ENCODE data around the gene PREX1. TPM values are rescaled to one million over a fixed set of nuclear protein-coding genes. Genes with fewer than 3 reads are reported as not detected.
A peak's percentile ranks its signal among the peaks of the same experiment; 100 is the strongest.

PREX1 gene
- total and polyA plus RNA-seq, 8 donors = 1.5 to 13.2 (median 6.3) TPM

- Histone ChIP-seq H3K36me3 (no peaks in the 10 kb centered on the region), H3K4me3 (no peak overlapping the region), H3K4me1 (no peaks in the 10 kb centered on the region), H3K27me3 (no peaks in the 10 kb centered on the region), H3K9me3 (no peaks in the 10 kb centered on the region), H3K27ac (no peak overlapping the region)
- FAIRE-seq (no peak), DNase-seq (no peak), ATAC-seq (no peak)
- TF ChIP-seq CTCF (IDR thresholded peaks at IDR 0.05) = no peak
- 37 to 48% methylated on average over 4 of the region's 4 CpGs for WGBS, 2 donors
- intact Hi-C loops (cut with DNase I) = no loop called here
These were observed 213.9 kb downstream of the PREX1 start for GRCh38 chr20:48613926-48614325.

- WGBS, 2 donors = 63 to 76% methylated on average over 6 of the region's 6 CpGs
- TF ChIP-seq CTCF (IDR thresholded peaks at IDR 0.05) = no peak
- Histone ChIP-seq H3K4me3 (no peak overlapping the region), H3K36me3 (no peaks in the 10 kb centered on the region), H3K27ac (no peak overlapping the region), H3K27me3 (no peaks in the 10 kb centered on the region), H3K9me3 (no peaks in the 10 kb centered on the region), H3K4me1 (no peaks in the 10 kb centered on the region)
- peak in 1 of 6 donors; percentile 1 for DNase-seq
- no peak for ATAC-seq
- FAIRE-seq = no peak
- intact Hi-C loops (cut with DNase I) = no loop called here
These were observed 215.5 kb downstream of the PREX1 start for GRCh38 chr20:48612335-48612734.

GRCh38 chr20:48610996-48611395, 216.8 kb downstream of the PREX1 start:
- Histone ChIP-seq H3K36me3 (no peaks in the 10 kb centered on the region), H3K27ac (no peak overlapping the region), H3K4me1 (no peaks in the 10 kb centered on the region), H3K27me3 (no peaks in the 10 kb centered on the region), H3K9me3 (no peaks in the 10 kb centered on the region), H3K4me3 (no peak overlapping the region)
- no peak for FAIRE-seq
- intact Hi-C loops (cut with DNase I) = no loop called here
- peak in 1 of 6 donors; percentile 0 for DNase-seq
- no peak for ATAC-seq
- TF ChIP-seq CTCF (IDR thresholded peaks at IDR 0.05) = no peak
- WGBS, 2 donors = 51 to 57% methylated on average over 4 of the region's 4 CpGs

GRCh38 chr20:48609491-48609978, 218.3 kb downstream of the PREX1 start:
- Histone ChIP-seq H3K4me1 (no peaks in the 10 kb centered on the region), H3K4me3 (no peak overlapping the region), H3K36me3 (no peaks in the 10 kb centered on the region), H3K9me3 (no peaks in the 10 kb centered on the region), H3K27me3 (no peaks in the 10 kb centered on the region), H3K27ac (no peak overlapping the region)
- DNase-seq (no peak), ATAC-seq (no peak), FAIRE-seq (no peak)
- WGBS, 2 donors = 50 to 54% methylated on average over 5 of the region's 5 CpGs
- no peak for TF ChIP-seq CTCF (IDR thresholded peaks at IDR 0.05)
- intact Hi-C loops (cut with DNase I) = no loop called here

- 55 to 64% methylated on average over 3 of the region's 3 CpGs for WGBS, 2 donors
- Histone ChIP-seq H3K27ac (no peak overlapping the region), H3K27me3 (no peaks in the 10 kb centered on the region), H3K36me3 (no peaks in the 10 kb centered on the region), H3K4me1 (no peaks in the 10 kb centered on the region), H3K4me3 (no peak overlapping the region), H3K9me3 (no peaks in the 10 kb centered on the region)
- no peak for ATAC-seq
- no peak for TF ChIP-seq CTCF (IDR thresholded peaks at IDR 0.05)
- no peak for FAIRE-seq
- intact Hi-C loops (cut with DNase I) = no loop called here
- no peak for DNase-seq
These were observed 219.0 kb downstream of the PREX1 start for GRCh38 chr20:48608756-48609155.
